Keratinocyte (primary cell): ENCODE measurements around the gene CIBAR2. TPM values are rescaled to one million over a fixed set of nuclear protein-coding genes. Genes with fewer than 3 reads are reported as not detected.

Experiments used
- DNase-seq: peaks from one replicate; pipeline ENCODE4 v3.0.0-alpha.2; 2011; ENCODE audit warnings: low read depth, missing footprints, low spot score
- FAIRE-seq: peaks from 2 replicates; lab custom pipeline; 2011; peaks lifted over from hg19 to GRCh38; lab: Jason Lieb, UNC
- H2AFZ ChIP-seq: 2 replicates; pipeline ENCODE4 v1.6.0; 2012; ENCODE audit warnings: low read length, control low read depth, inconsistent platforms; ENCODE audit not compliant: control insufficient read depth
- H3K27ac ChIP-seq: 2 replicates; pipeline ENCODE4 v1.5.1; 2011; ENCODE audit warnings: low read length; ENCODE audit not compliant: control insufficient read depth, insufficient read depth
- H3K27me3 ChIP-seq: 3 replicates; pipeline ENCODE4 v1.6.0; 2011; ENCODE audit warnings: low read length; ENCODE audit not compliant: control insufficient read depth, insufficient read depth; ENCODE audit errors: extremely low read depth
- H3K36me3 ChIP-seq, 2 experiments: 2 replicates in 1 of 2; 3 replicates in 1 of 2; pipeline ENCODE4 v1.5.1; 2011; ENCODE audit warnings: low read length in 2 of 2, mild to moderate bottlenecking in 1 of 2; ENCODE audit not compliant: control insufficient read depth in 2 of 2, insufficient read depth in 2 of 2; ENCODE audit errors: extremely low read depth in 1 of 2
- H3K4me1 ChIP-seq: 3 replicates; pipeline ENCODE4 v1.5.1; 2011; ENCODE audit warnings: low read length; ENCODE audit not compliant: control insufficient read depth, insufficient read depth; ENCODE audit errors: extremely low read depth
- H3K4me2 ChIP-seq: 3 replicates; pipeline ENCODE4 v1.6.0; 2011; ENCODE audit warnings: low read depth, low read length; ENCODE audit not compliant: control insufficient read depth, insufficient read depth; ENCODE audit errors: extremely low read depth
- H3K4me3 ChIP-seq, 3 experiments: fragments of 200-600 bp in 1 of 3; sonication (generic) in 1 of 3; 2 replicates in 2 of 3; 3 replicates in 1 of 3; pipeline ENCODE4 v1.5.1; 2011 to 2016; ENCODE audit warnings: low read length in 3 of 3, mild to moderate bottlenecking in 3 of 3, control low read depth in 2 of 3, inconsistent platforms in 1 of 3, low read depth in 1 of 3, mixed read lengths in 1 of 3, mixed run types in 1 of 3, moderate library complexity in 1 of 3; ENCODE audit not compliant: control insufficient read depth in 2 of 3, insufficient read depth in 2 of 3; ENCODE audit errors: extremely low read depth in 1 of 3
- H3K79me2 ChIP-seq: 2 replicates; pipeline ENCODE4 v1.6.0; 2012; ENCODE audit warnings: low read length; ENCODE audit not compliant: control insufficient read depth, insufficient read depth
- H3K9ac ChIP-seq: 3 replicates; pipeline ENCODE4 v1.6.0; 2011; ENCODE audit warnings: low read length; ENCODE audit not compliant: control insufficient read depth, insufficient read depth; ENCODE audit errors: extremely low read depth
- H3K9me1 ChIP-seq: 3 replicates; pipeline ENCODE4 v1.6.0; 2011; ENCODE audit warnings: low read length; ENCODE audit not compliant: control insufficient read depth, insufficient read depth; ENCODE audit errors: extremely low read depth
- H3K9me3 ChIP-seq: 2 replicates; pipeline ENCODE4 v1.5.1; 2012; ENCODE audit warnings: low read depth, low read length; ENCODE audit not compliant: control insufficient read depth
- H4K20me1 ChIP-seq: 3 replicates; pipeline ENCODE4 v1.6.0; 2011; ENCODE audit warnings: low read length; ENCODE audit not compliant: control insufficient read depth, insufficient read depth; ENCODE audit errors: extremely low read depth
- EZH2 ChIP-seq: IDR thresholded peaks from one replicate; pipeline ENCODE4 v1.6.1; 2012; ENCODE audit warnings: inconsistent platforms, mild to moderate bottlenecking, low read length, moderate library complexity
- dilution Hi-C: fragments of 300-500 bp; cut with MboI; formaldehyde crosslinking; loops from one replicate; pipeline ENCODE4 v1.7.0; 2020; ENCODE audit warnings: low sequenced_read_pairs; ENCODE audit not compliant: extremely low pct_ligation_motif_present
- polyA plus RNA-seq, 5 experiments: library from polyadenylated mRNA; depleted of rRNA in 3 of 5; stranded (reverse) in 3 of 5; stranded (forward) in 1 of 5; unstranded in 1 of 5; fragments of >200 nt; gene quantifications; 1 replicate in 1 of 5; 2 replicates in 3 of 5; 3 replicates in 1 of 5; pipeline versions ENCODE4 v1.2.1 to v1.2.3, GENCODE V29; 2011 to 2012; ENCODE audit warnings: missing spikeins in 2 of 5, low read depth in 1 of 5, low replicate concordance in 1 of 5
- TF ChIP-seq, protein P1 (sequence below), 3 experiments: IDR thresholded peaks in 1 of 3; conservative IDR thresholded peaks in 1 of 3; optimal IDR thresholded peaks in 1 of 3; 2 replicates in 2 of 3; 3 replicates in 1 of 3; pipeline versions ENCODE3 to v1.5.1; 2011; ENCODE audit warnings: low read length in 3 of 3, mild to moderate bottlenecking in 3 of 3, moderate library complexity in 2 of 3, control low read depth in 1 of 3, inconsistent platforms in 1 of 3; ENCODE audit not compliant: insufficient read depth in 2 of 3; ENCODE audit errors: extremely low read depth in 1 of 3

Gene CIBAR2
- polyA plus RNA-seq, 1 donor (not counting 4 experiments of a cell fraction or from before 2014, with no cell fraction given): not detected

DNA sequence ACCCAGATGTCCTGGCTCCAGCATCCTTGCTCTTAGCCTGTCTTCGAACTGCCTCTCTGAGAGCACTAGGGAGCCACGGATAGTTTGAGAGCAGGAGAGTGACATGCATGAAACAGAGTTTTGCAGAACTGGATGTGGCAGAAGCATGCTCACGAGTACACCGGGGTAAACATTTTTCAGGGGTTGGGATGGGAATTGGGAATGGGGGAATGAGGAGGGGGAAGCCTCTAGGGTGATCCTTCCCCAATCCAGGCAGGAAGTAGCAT lies 34.2 kb upstream of the CIBAR2 start:
- no peak overlapping the region for H3K4me3 ChIP-seq
- peaks cover 6% of the 10 kb centered on the region for H3K4me1 ChIP-seq
- no peaks in the 10 kb centered on the region for H4K20me1 ChIP-seq
- FAIRE-seq (no peak), DNase-seq (no peak)
- H3K9ac ChIP-seq: no peak overlapping the region
- H3K79me2 ChIP-seq: no peaks in the 10 kb centered on the region
- no peaks in the 10 kb centered on the region for H3K36me3 ChIP-seq
- H3K9me1 ChIP-seq: no peaks in the 10 kb centered on the region
- H3K9me3 ChIP-seq: no peaks in the 10 kb centered on the region
- H3K27me3 ChIP-seq: peaks cover 17% of the 10 kb centered on the region
- H2AFZ ChIP-seq: no peak overlapping the region
- dilution Hi-C loops: no loop called here
- TF ChIP-seq, protein P1, sequence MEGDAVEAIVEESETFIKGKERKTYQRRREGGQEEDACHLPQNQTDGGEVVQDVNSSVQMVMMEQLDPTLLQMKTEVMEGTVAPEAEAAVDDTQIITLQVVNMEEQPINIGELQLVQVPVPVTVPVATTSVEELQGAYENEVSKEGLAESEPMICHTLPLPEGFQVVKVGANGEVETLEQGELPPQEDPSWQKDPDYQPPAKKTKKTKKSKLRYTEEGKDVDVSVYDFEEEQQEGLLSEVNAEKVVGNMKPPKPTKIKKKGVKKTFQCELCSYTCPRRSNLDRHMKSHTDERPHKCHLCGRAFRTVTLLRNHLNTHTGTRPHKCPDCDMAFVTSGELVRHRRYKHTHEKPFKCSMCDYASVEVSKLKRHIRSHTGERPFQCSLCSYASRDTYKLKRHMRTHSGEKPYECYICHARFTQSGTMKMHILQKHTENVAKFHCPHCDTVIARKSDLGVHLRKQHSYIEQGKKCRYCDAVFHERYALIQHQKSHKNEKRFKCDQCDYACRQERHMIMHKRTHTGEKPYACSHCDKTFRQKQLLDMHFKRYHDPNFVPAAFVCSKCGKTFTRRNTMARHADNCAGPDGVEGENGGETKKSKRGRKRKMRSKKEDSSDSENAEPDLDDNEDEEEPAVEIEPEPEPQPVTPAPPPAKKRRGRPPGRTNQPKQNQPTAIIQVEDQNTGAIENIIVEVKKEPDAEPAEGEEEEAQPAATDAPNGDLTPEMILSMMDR (optimal IDR thresholded peaks at IDR 0.05 in 1 of 3, IDR thresholded peaks at IDR 0.05 in 1 of 3, conservative IDR thresholded peaks at IDR 0.05 in 1 of 3; ENCODE audit: extremely low read depth in 1 of 3, insufficient read depth in 2 of 3, low read length in 3 of 3): no peak
- TF ChIP-seq EZH2: no peak
- H3K4me2 ChIP-seq: no peak overlapping the region
- H3K27ac ChIP-seq: no peak overlapping the region

DNA sequence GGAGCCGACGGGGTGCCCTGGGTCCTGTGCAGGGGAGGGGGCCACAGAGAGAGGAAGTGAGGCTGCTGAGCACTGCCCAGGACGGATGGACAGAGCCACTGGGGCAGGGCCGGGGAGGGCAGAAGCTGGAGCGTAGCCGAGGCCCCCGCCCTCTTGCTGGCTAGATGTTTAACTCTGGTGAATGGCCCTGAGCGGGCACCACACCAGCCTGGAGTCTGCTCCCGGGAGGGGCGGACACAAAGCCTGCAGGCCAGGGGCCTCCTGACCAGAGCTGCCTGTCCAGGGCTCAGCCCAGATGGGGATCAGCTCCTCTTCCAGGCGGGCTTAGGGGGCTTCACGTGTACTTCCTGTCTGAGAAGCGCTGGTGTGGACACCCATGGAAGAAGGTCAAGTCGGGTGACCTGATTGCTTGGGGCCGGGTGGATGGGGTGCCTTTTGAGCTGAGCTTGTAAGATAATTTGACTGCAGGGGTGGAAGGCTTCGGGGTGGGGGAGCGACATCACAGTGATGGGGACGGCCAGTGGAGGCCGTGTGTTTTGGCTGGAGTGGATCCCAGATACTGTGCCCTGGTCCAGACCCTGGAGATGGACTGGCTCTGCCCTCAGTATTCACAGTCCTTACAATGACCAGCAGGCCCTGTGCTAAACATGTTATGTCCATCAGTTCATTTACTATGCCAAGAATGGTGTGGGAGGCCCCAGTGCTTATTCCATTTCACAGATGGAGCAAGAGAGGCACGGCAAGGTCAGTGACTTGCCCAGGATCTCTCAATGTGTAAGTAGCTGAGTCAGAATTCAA lies 33.7 kb upstream of the CIBAR2 start:
- no peak for DNase-seq
- no peak overlapping the region for H2AFZ ChIP-seq
- no peaks in the 10 kb centered on the region for H3K9me3 ChIP-seq
- H3K36me3 ChIP-seq: no peaks in the 10 kb centered on the region
- no peaks in the 10 kb centered on the region for H3K9me1 ChIP-seq
- no peak overlapping the region for H3K9ac ChIP-seq
- TF ChIP-seq, protein P1 (optimal IDR thresholded peaks at IDR 0.05 in 1 of 3, IDR thresholded peaks at IDR 0.05 in 1 of 3, conservative IDR thresholded peaks at IDR 0.05 in 1 of 3; ENCODE audit: extremely low read depth in 1 of 3, insufficient read depth in 2 of 3, low read length in 3 of 3): no peak
- no peak for TF ChIP-seq EZH2
- FAIRE-seq: no peak
- H3K4me3 ChIP-seq: no peak overlapping the region
- H4K20me1 ChIP-seq: no peaks in the 10 kb centered on the region
- dilution Hi-C loops: no loop called here
- no peak overlapping the region for H3K4me2 ChIP-seq
- no peaks in the 10 kb centered on the region for H3K79me2 ChIP-seq
- no peak overlapping the region for H3K27ac ChIP-seq
- peaks cover under 1% of the 10 kb centered on the region for H3K4me1 ChIP-seq
- peaks cover 17% of the 10 kb centered on the region for H3K27me3 ChIP-seq
